Nephron progenitor cell (in vitro differentiated cells): ENCODE results near the gene SHLD3.
"Not testable (repeated sequence)": the region's sequence is repeated elsewhere in the genome, so short reads cannot be mapped to it uniquely, and the experiment has no call there.

Experiments
- DNase-seq: peaks from one replicate; pipeline ENCODE4 v3.0.0; 2021
- H3K27ac Mint-ChIP-seq: 2 replicates; pipeline ENCODE4 v1.8.0; 2021; ENCODE audit warnings: mild to moderate bottlenecking, moderate library complexity, mixed read lengths
- H3K27me3 Mint-ChIP-seq: 2 replicates; pipeline ENCODE4 v1.8.0; 2021; ENCODE audit warnings: mild to moderate bottlenecking, low read depth, mixed read lengths; ENCODE audit not compliant: poor library complexity
- H3K36me3 Mint-ChIP-seq: 2 replicates; pipeline ENCODE4 v1.8.0; 2021; ENCODE audit warnings: low read depth, mixed read lengths
- H3K4me1 Mint-ChIP-seq: 2 replicates; pipeline ENCODE4 v1.8.0; 2021; ENCODE audit warnings: mixed read lengths
- H3K4me3 Mint-ChIP-seq: 2 replicates; pipeline ENCODE4 v1.8.0; 2021; ENCODE audit warnings: mild to moderate bottlenecking, moderate library complexity, mixed read lengths
- H3K9me3 Mint-ChIP-seq: 2 replicates; pipeline ENCODE4 v1.8.0; 2021; ENCODE audit warnings: mild to moderate bottlenecking, moderate library complexity, mixed read lengths
- CTCF ChIP-seq: fragments of 200-600 bp; sonication (generic); IDR thresholded peaks from 2 replicates; pipeline ENCODE4 v1.5.0; 2021; ENCODE audit warnings: antibody characterized with exemption

The SHLD3 gene

GRCh38 chr5:65620021-65620420 is 4.8 kb upstream of the SHLD3 start:
- Mint-ChIP-seq H3K27ac (no peak overlapping the region), H3K36me3 (peaks cover 11% of the 10 kb centered on the region), H3K27me3 (no peaks in the 10 kb centered on the region)

GRCh38 chr5:65621961-65622360 is 2.9 kb upstream of the SHLD3 start:
- H3K4me3 Mint-ChIP-seq: peak overlapping the region; percentile 98
- not testable (repeated sequence) for H3K36me3 Mint-ChIP-seq

More at GRCh38 chr5:65620021-65620420, 4.8 kb upstream of the SHLD3 start:
- Mint-ChIP-seq H3K9me3 (no peaks in the 10 kb centered on the region), H3K4me1 (peaks cover 16% of the 10 kb centered on the region), H3K4me3 (no peak overlapping the region)
- no peak for DNase-seq
- TF ChIP-seq CTCF: no peak

DNA sequence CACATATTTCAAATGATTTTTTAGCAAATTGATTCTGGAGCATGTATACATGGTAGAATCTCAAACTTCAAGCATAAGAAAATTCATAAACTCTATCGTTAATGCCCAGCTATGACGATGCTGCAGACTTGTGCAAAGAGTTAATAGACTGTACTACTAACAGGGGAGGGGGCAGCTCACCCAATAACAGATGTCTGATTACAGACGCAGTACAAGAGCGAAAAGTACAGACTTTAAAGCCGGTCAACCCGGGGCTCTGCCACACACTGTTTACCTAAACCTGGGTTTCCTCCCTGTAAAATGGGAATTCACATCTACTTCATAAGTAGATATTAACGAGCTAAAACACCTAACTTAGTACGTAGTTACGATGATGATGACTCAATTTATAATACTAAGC is 1.3 kb upstream of the SHLD3 start:
- Mint-ChIP-seq H3K27me3 (no peaks in the 10 kb centered on the region), H3K9me3 (no peaks in the 10 kb centered on the region), H3K36me3 (peaks cover 10% of the 10 kb centered on the region), H3K4me1 (peaks cover 33% of the 10 kb centered on the region), H3K27ac (peak overlapping the region; percentile 75), H3K4me3 (peak overlapping the region; percentile 98)
- TF ChIP-seq CTCF: no peak
- DNase-seq: no peak

More at GRCh38 chr5:65621961-65622360, 2.9 kb upstream of the SHLD3 start:
- not testable (repeated sequence) for H3K27ac Mint-ChIP-seq, H3K27me3 Mint-ChIP-seq, DNase-seq, H3K9me3 Mint-ChIP-seq
- H3K4me1 Mint-ChIP-seq: peaks cover 27% of the 10 kb centered on the region

DNA sequence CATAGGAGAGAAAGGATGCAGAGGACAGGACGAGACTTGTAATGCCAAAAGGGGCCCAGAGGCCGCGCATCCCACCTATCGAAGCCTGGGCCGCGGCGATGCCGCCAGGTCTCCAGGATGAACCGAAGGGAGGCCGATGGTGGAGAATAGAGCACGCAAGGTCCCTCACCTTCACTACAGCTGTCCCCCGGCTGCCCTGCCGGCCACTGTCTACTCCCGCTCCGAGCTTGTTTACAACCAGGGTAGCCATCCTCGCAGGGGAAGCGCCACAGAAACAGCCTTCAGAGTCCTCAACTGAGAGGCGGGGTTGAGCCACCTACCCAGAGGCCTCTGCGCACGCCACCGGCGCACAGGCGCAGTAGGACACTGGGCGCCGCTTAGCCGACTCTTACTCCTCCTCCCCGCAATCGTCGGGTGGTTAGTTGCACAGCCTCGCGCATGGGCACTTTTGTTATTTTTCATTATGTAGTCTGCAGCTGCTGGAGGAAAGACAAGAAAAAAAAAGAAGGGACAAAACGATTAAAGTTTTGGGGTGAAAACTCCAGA is 729 bp upstream of the SHLD3 start, which contains the start of gene TRIM23:
TRIM23 (minus strand) TSS at position 309 of the 546 bp plus-strand sequence; CDS start at position 250, 59 bp downstream.
- Mint-ChIP-seq H3K4me1 (peaks cover 33% of the 10 kb centered on the region), H3K27ac (peak within 1 kb of the TSS; percentile 99), H3K4me3 (peak within 1 kb of the TSS; percentile 98), H3K27me3 (no peaks in the 10 kb centered on the region), H3K36me3 (peaks cover 10% of the 10 kb centered on the region), H3K9me3 (no peaks in the 10 kb centered on the region)
- DNase-seq: peak; percentile 88
- no peak for TF ChIP-seq CTCF

DNA sequence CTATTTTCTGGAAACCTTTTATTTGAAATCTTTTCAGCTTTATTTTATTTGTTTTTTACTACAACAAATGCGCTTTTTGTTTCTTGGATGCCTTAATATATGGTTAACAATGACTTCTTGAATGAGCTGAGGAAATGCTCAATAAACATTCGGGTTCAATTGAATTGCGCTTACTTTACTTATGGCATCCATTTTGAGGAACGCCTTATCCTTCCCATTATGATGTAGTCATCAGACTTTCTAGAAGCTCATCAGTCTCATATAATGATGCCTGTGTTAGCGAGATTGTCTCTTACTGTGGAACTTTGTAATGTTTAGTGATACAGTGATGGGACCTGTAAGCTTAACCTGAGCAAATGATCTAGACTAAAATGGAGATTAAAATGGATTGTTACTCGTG is 916 bp downstream of the SHLD3 start:
- Mint-ChIP-seq H3K4me3 (peak overlapping the region; percentile 98), H3K36me3 (peaks cover 18% of the 10 kb centered on the region), H3K4me1 (peaks cover 33% of the 10 kb centered on the region), H3K27ac (peak overlapping the region; percentile 59), H3K27me3 (no peaks in the 10 kb centered on the region), H3K9me3 (no peaks in the 10 kb centered on the region)
- no peak for DNase-seq
- TF ChIP-seq CTCF: no peak

- no peaks in the 10 kb centered on the region for H3K27me3 Mint-ChIP-seq
- H3K9me3 Mint-ChIP-seq: no peaks in the 10 kb centered on the region
- H3K27ac Mint-ChIP-seq: no peak overlapping the region
- H3K36me3 Mint-ChIP-seq: peaks cover 25% of the 10 kb centered on the region
- TF ChIP-seq CTCF: no peak
- no peak overlapping the region for H3K4me3 Mint-ChIP-seq
- DNase-seq: no peak
- peaks cover 8% of the 10 kb centered on the region for H3K4me1 Mint-ChIP-seq
Measured at GRCh38 chr5:65630981-65631380, 6.2 kb downstream of the SHLD3 start.
